ENCODE data around the gene C12orf54. TPM values are rescaled to one million over a fixed set of nuclear protein-coding genes. Genes with fewer than 3 reads are reported as not detected.

C12orf54 gene
- total RNA-seq, 1 experiment from 2014 or later = not detected

DNA sequence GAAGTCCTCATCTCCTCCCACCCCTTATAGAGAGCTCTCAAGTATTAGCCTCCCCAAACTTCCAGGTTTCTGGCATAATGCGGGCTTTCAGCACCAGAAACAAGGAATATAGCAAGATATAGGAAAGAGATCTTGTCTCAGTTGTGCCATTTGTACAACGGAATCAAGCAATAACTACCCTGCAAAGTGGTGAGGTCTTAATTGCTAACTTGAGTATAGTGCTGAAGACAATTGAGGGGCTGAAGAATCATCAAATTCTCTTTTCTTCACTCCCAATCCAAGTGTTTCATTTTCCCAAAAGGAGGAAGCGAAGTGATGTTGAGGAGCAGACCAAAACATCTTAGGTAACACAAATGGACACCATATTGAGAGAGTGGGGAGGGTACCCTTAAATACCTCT is 36.8 kb upstream of the C12orf54 start:
- peaks cover 9% of the 10 kb centered on the region for H3K27me3 Mint-ChIP-seq (ENCODE audit: low read depth)
- H3K9me3 ChIP-seq (ENCODE audit: control insufficient read depth, low read depth, low read length) = no peaks in the 10 kb centered on the region
- H3T11ph ChIP-seq (ENCODE audit: low read length) = no peak overlapping the region
- H3K9me3 Mint-ChIP-seq = peaks cover 8 to 75% of the 10 kb centered on the region in 2 experiments; a peak in 4 of 5 replicates
- H3K4me1 ChIP-seq (ENCODE audit: insufficient read depth, low read length) = no peaks in the 10 kb centered on the region; the same call in 1 of the 2 replicates
- H3K23ac ChIP-seq (ENCODE audit: insufficient read length, low read depth, low read length) = no peak overlapping the region
- no CpG with 5 or more reads among the region's 3 CpGs for WGBS (ENCODE audit: extremely low coverage, insufficient read length, low lambda C conversion rate)
- no peaks in the 10 kb centered on the region for H3K79me2 ChIP-seq (ENCODE audit: insufficient read depth, low read length)
- H2AK5ac ChIP-seq (ENCODE audit: insufficient read length, low read length) = no peak overlapping the region
- H3K4ac ChIP-seq (ENCODE audit: low read depth, low read length) = no peak overlapping the region
- H2BK15ac ChIP-seq (ENCODE audit: low read depth, low read length) = no peak overlapping the region
- no peak overlapping the region for H3K18ac ChIP-seq (ENCODE audit: insufficient read length, low read depth, low read length)
- DNase-seq = no peak
- no peaks in the 10 kb centered on the region for H3K27me3 ChIP-seq (ENCODE audit: insufficient read depth, low read length)
- no peak overlapping the region for H3K14ac ChIP-seq (ENCODE audit: insufficient read depth, low read length)
- H2AFZ ChIP-seq (ENCODE audit: low read length) = no peak overlapping the region
- no peak overlapping the region for H4K5ac ChIP-seq (ENCODE audit: insufficient read length, low read depth, low read length)
- H3K27ac ChIP-seq (ENCODE audit: insufficient read length, low read depth, low read length) = no peak overlapping the region
- TF ChIP-seq, protein P1, sequence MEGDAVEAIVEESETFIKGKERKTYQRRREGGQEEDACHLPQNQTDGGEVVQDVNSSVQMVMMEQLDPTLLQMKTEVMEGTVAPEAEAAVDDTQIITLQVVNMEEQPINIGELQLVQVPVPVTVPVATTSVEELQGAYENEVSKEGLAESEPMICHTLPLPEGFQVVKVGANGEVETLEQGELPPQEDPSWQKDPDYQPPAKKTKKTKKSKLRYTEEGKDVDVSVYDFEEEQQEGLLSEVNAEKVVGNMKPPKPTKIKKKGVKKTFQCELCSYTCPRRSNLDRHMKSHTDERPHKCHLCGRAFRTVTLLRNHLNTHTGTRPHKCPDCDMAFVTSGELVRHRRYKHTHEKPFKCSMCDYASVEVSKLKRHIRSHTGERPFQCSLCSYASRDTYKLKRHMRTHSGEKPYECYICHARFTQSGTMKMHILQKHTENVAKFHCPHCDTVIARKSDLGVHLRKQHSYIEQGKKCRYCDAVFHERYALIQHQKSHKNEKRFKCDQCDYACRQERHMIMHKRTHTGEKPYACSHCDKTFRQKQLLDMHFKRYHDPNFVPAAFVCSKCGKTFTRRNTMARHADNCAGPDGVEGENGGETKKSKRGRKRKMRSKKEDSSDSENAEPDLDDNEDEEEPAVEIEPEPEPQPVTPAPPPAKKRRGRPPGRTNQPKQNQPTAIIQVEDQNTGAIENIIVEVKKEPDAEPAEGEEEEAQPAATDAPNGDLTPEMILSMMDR (conservative IDR thresholded peaks at IDR 0.05) = no peak
- no peak overlapping the region for H3K27ac Mint-ChIP-seq
- H3K56ac ChIP-seq (ENCODE audit: insufficient read length, low read depth, low read length) = no peak overlapping the region
- H4K20me1 ChIP-seq (ENCODE audit: control insufficient read depth, insufficient read depth, insufficient read length) = no peaks in the 10 kb centered on the region
- H4K91ac ChIP-seq (ENCODE audit: insufficient read length, low read depth, low read length) = no peak overlapping the region
- no peak overlapping the region for H4K8ac ChIP-seq (replicated peaks; ENCODE audit: insufficient read length, low read depth, low read length)
- H3K36me3 Mint-ChIP-seq (ENCODE audit: insufficient read depth in 1 of 3, low read depth in 3 of 3) = peaks cover 0 to 9% (median 2%) of the 10 kb centered on the region in 3 experiments; a peak in 4 of 7 replicates
- H3K9ac ChIP-seq (ENCODE audit: extremely low read depth, insufficient read length, low read length) = no peak overlapping the region
- no peak overlapping the region for H2BK120ac ChIP-seq (ENCODE audit: low read depth, low read length, poor library complexity, severe bottlenecking)
- no peak overlapping the region for H2BK20ac ChIP-seq (ENCODE audit: low read depth, low read length, poor library complexity, severe bottlenecking)
- no peaks in the 10 kb centered on the region for H3K79me1 ChIP-seq (ENCODE audit: insufficient read depth, low read depth, low read length, poor library complexity, severe bottlenecking)
- peaks cover 7 to 36% of the 10 kb centered on the region in 2 experiments; a peak in 3 of 4 replicates for H3K4me1 Mint-ChIP-seq
- H3K4me2 ChIP-seq (ENCODE audit: insufficient read depth, insufficient read length, low read length) = no peak overlapping the region
- H2BK12ac ChIP-seq (ENCODE audit: insufficient read length, low read depth, low read length) = no peak overlapping the region
- H2BK5ac ChIP-seq (ENCODE audit: insufficient read length, low read length) = no peak overlapping the region
- no peaks in the 10 kb centered on the region for H3K23me2 ChIP-seq (ENCODE audit: insufficient read length, low read depth, low read length, poor library complexity, severe bottlenecking)
- H3K4me3 Mint-ChIP-seq = no peak overlapping the region
